ENCODE results near the gene SLC38A3. TPM values are rescaled to one million over a fixed set of nuclear protein-coding genes. Genes with fewer than 3 reads are reported as not detected.

Gene SLC38A3
- total and polyA plus RNA-seq, 2 experiments from 2014 or later = 24.7 to 56.6 TPM

DNA sequence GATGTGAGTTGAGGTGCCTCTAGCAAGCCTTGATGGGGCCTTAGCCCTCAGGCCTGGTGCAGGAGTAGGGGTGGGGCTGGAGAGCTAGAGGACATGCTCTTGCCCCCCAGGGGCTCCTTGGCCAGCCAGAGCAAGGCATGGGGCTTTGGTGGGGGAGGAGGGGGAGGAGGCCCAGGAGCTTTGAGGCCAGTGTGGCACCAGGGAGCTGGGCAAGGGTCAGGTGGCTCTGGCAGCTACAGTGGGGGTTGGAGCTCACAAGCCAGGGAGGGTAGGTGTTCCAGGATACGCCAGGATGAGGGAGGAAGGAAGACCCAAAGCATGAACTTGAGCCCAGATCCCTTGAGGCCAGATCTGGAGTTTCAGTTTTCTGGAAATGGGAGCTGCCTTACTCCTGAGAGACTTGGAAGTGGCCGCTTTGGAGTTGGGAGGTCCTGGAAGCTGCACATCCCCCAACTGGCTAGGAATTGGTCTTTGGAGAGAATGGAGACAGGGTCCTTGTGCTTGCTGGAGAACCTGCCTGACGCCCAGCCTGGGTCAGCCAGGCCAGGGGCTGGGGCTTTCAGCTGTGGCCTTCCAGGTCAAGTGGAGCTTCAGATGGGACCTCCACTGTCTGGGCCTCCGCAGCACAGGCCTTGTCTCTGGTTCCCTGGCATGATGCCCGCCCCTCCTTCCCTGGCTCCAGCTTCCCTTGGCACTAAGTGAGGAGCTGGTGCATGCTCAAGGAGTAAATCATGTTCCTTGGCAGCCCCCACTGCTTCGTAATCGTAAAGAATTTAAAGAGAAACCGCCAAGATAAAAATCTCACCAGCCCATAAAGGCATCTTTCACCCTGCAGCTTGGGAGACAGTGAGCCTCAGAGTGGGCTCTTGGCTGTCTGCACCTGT lies 41.3 kb upstream of the SLC38A3 start:
- Histone ChIP-seq H4K20me1 (ENCODE audit: insufficient read depth, poor library complexity, severe bottlenecking) (peaks cover 28% of the 10 kb centered on the region), H3K4me1 (ENCODE audit: insufficient read depth) (peaks cover 37% of the 10 kb centered on the region), H3K27ac (peak overlapping the region; percentile 54), H3K27me3 (peaks cover 7% of the 10 kb centered on the region), H3K9me3 (ENCODE audit: low read depth) (no peaks in the 10 kb centered on the region), H3K36me3 (replicated peaks; ENCODE audit: insufficient read depth, low read depth) (no peaks in the 10 kb centered on the region), H3K9me2 (replicated peaks; ENCODE audit: insufficient read depth) (no peaks in the 10 kb centered on the region), H3K79me2 (peaks cover 9% of the 10 kb centered on the region), H3K4me3 (no peak overlapping the region), H2AFZ (no peak overlapping the region), H3K4me2 (no peak overlapping the region)
- 81% methylated on average over 8 of the region's 8 CpGs for WGBS (ENCODE audit: low lambda C conversion rate, missing lambda C conversion rate)
- no peak for TF ChIP-seq EZH2 (IDR thresholded peaks at IDR 0.05; ENCODE audit: borderline replicate concordance)
- no peak for TF ChIP-seq CTCF (IDR thresholded peaks at IDR 0.05; ENCODE audit: poor library complexity)
- no peak for TF ChIP-seq EZH2phosphoT487 (IDR thresholded peaks at IDR 0.05; ENCODE audit: low read depth, severe bottlenecking, unreplicated experiment)
- DNase-seq (ENCODE audit: low spot score) = peak; percentile 60

GRCh38 chr3:50164481-50164880 lies 40.6 kb upstream of the SLC38A3 start:
- no peak for DNase-seq (ENCODE audit: low spot score)
- H3K4me2 ChIP-seq = no peak overlapping the region
- H2AFZ ChIP-seq = no peak overlapping the region
- 73% methylated on average over 1 of the region's 1 CpG for WGBS (ENCODE audit: low lambda C conversion rate, missing lambda C conversion rate)
- no peak overlapping the region for H3K4me3 ChIP-seq
- H4K20me1 ChIP-seq (ENCODE audit: insufficient read depth, poor library complexity, severe bottlenecking) = peaks cover 28% of the 10 kb centered on the region
- H3K9me3 ChIP-seq (ENCODE audit: low read depth) = no peaks in the 10 kb centered on the region
- H3K79me2 ChIP-seq = peaks cover 7% of the 10 kb centered on the region
- TF ChIP-seq EZH2phosphoT487 (IDR thresholded peaks at IDR 0.05; ENCODE audit: low read depth, severe bottlenecking, unreplicated experiment) = no peak
- no peak for TF ChIP-seq CTCF (IDR thresholded peaks at IDR 0.05; ENCODE audit: poor library complexity)
- no peak for TF ChIP-seq EZH2 (IDR thresholded peaks at IDR 0.05; ENCODE audit: borderline replicate concordance)
- no peak overlapping the region for H3K27ac ChIP-seq
- peaks cover 37% of the 10 kb centered on the region for H3K4me1 ChIP-seq (ENCODE audit: insufficient read depth)
- H3K9me2 ChIP-seq (replicated peaks; ENCODE audit: insufficient read depth) = no peaks in the 10 kb centered on the region
- peaks cover 3% of the 10 kb centered on the region for H3K27me3 ChIP-seq
- no peaks in the 10 kb centered on the region for H3K36me3 ChIP-seq (replicated peaks; ENCODE audit: insufficient read depth, low read depth)

DNA sequence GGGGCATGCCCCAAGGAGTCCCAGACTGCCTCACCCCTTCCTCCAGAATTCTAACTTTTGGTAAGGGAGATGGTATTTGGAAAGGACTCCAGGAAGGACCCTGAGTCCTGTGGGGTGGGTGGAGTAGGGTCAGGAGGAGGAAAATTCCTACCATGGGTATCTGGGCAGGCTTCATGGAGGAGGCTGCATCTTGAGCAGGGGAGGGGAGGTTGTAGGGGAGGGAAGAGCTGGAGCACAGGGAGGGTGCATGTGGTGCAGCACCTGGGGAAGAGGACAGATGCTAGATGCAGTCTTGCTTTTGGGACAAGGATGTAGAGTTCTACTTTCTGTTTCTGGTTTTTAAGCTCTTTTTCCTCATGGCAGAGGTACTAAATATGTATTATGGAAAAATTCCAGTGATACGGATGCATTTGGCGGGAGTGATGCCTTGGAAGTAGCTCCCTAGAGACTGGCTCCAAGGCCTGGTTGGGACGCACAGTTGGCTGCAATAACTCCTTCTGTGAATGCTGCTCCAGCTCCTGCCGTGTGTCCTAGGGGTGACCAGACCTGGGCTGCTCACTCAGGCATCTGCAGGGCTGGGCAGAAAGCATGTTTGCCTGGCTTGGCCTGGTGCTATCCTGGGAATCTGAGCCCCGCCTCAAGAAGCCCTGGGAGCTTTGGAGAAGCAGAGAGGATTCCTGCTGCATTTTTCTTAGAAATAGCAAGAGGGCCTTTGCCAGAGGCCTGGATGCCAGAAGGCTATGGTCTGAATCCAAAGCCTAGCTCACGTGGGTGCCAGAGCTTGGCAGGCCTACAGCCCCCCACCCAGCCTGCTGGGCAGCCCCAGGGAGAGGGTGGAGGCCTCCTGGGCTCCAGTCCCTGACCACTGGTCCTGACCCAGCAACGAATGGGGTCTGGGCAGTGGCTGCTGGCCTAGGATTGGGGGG lies 39.8 kb upstream of the SLC38A3 start:
- no peak overlapping the region for H3K4me3 ChIP-seq
- H3K9me2 ChIP-seq (replicated peaks; ENCODE audit: insufficient read depth) = no peaks in the 10 kb centered on the region
- peak overlapping the region; percentile 48 for H3K27ac ChIP-seq
- no peak for DNase-seq (ENCODE audit: low spot score)
- H4K20me1 ChIP-seq (ENCODE audit: insufficient read depth, poor library complexity, severe bottlenecking) = peaks cover 28% of the 10 kb centered on the region
- H3K4me2 ChIP-seq = peak overlapping the region; percentile 46
- no peaks in the 10 kb centered on the region for H3K36me3 ChIP-seq (replicated peaks; ENCODE audit: insufficient read depth, low read depth)
- WGBS (ENCODE audit: low lambda C conversion rate, missing lambda C conversion rate) = 57% methylated on average over 7 of the region's 7 CpGs
- no peak overlapping the region for H2AFZ ChIP-seq
- H3K4me1 ChIP-seq (ENCODE audit: insufficient read depth) = peaks cover 37% of the 10 kb centered on the region
- H3K27me3 ChIP-seq = no peaks in the 10 kb centered on the region
- peaks cover 7% of the 10 kb centered on the region for H3K79me2 ChIP-seq
- no peak for TF ChIP-seq EZH2phosphoT487 (IDR thresholded peaks at IDR 0.05; ENCODE audit: low read depth, severe bottlenecking, unreplicated experiment)
- no peak for TF ChIP-seq EZH2 (IDR thresholded peaks at IDR 0.05; ENCODE audit: borderline replicate concordance)
- TF ChIP-seq CTCF (IDR thresholded peaks at IDR 0.05; ENCODE audit: poor library complexity) = no peak
- H3K9me3 ChIP-seq (ENCODE audit: low read depth) = no peaks in the 10 kb centered on the region

Data from hepatocyte (in vitro differentiated cells).